Neural cell (in vitro differentiated cells): ENCODE data around the gene C9orf43. TPM values are rescaled to one million over a fixed set of nuclear protein-coding genes. Genes with fewer than 3 reads are reported as not detected.

Experiments
- H2AFZ ChIP-seq: fragments of 200-600, 300-800 bp; sonication (generic), shearing (Covaris generic); 2 replicates; pipeline ENCODE4 v1.6.0; 2014; ENCODE audit warnings: low read depth, mild to moderate bottlenecking, antibody characterized with exemption, low read length, moderate library complexity
- H3F3A ChIP-seq: fragments of 200-600 bp; shearing (Covaris generic); 2 replicates; pipeline ENCODE4 v1.6.1; 2016; ENCODE audit warnings: mild to moderate bottlenecking, moderate library complexity, mixed read lengths, antibody characterized with exemption, low read length; ENCODE audit not compliant: insufficient read depth, poor library complexity, severe bottlenecking
- H3K27ac ChIP-seq: fragments of 200-600, 300-800 bp; sonication (generic), shearing (Covaris generic); 2 replicates; pipeline ENCODE4 v1.5.1; 2014; ENCODE audit warnings: mild to moderate bottlenecking, low read length, moderate library complexity
- H3K27me3 ChIP-seq: fragments of 300-800, 200-600 bp; sonication (generic), shearing (Covaris generic); 2 replicates; pipeline ENCODE4 v1.6.0; 2014; ENCODE audit warnings: mild to moderate bottlenecking, low read depth, low read length, moderate library complexity; ENCODE audit not compliant: insufficient read depth
- H3K36me3 ChIP-seq: fragments of 300-800, 200-600 bp; sonication (generic), shearing (Covaris generic); 2 replicates; pipeline ENCODE4 v1.5.1; 2014; ENCODE audit warnings: mild to moderate bottlenecking, antibody characterized with exemption, low read length, moderate library complexity; ENCODE audit not compliant: insufficient read depth
- H3K4me2 ChIP-seq: fragments of 300-800, 200-600 bp; sonication (generic), shearing (Covaris generic); 2 replicates; pipeline ENCODE4 v1.6.0; 2014; ENCODE audit warnings: mild to moderate bottlenecking, low read length
- H3K4me3 ChIP-seq: fragments of 300-800, 200-600 bp; sonication (generic), shearing (Covaris generic); 2 replicates; pipeline ENCODE4 v1.5.1; 2014; ENCODE audit warnings: mild to moderate bottlenecking, low read length, moderate library complexity
- H3K79me2 ChIP-seq: fragments of 200-600 bp; shearing (Covaris generic); replicated peaks from 2 replicates; pipeline ENCODE4 v1.6.0; 2014; ENCODE audit warnings: mild to moderate bottlenecking, low read length, moderate library complexity; ENCODE audit not compliant: insufficient read depth
- H3K9ac ChIP-seq: fragments of 300-800, 200-600 bp; sonication (generic), shearing (Covaris generic); 2 replicates; pipeline ENCODE4 v1.6.1; 2016; ENCODE audit warnings: mild to moderate bottlenecking, low read length, mixed read lengths
- H3K9me2 ChIP-seq: fragments of 200-600 bp; shearing (Covaris generic); 2 replicates; pipeline ENCODE4 v1.6.1; 2016; ENCODE audit warnings: mild to moderate bottlenecking, low read length, mixed read lengths; ENCODE audit not compliant: insufficient read depth
- H3K9me3 ChIP-seq: fragments of 200-600, 300-800 bp; sonication (generic), shearing (Covaris generic); 2 replicates; pipeline ENCODE4 v1.6.1; 2016; ENCODE audit warnings: mild to moderate bottlenecking, mixed run types, low read length, moderate library complexity, mixed read lengths
- H4K20me1 ChIP-seq: fragments of 200-600 bp; shearing (Covaris generic); 2 replicates; pipeline ENCODE4 v1.6.1; 2016; ENCODE audit warnings: mild to moderate bottlenecking, mixed run types; ENCODE audit not compliant: insufficient read depth
- CTCF ChIP-seq: fragments of 450-650 bp; IDR thresholded peaks from 2 replicates; pipeline ENCODE4 v1.5.1; 2014; ENCODE audit warnings: antibody characterized with exemption, mild to moderate bottlenecking, moderate library complexity; ENCODE audit not compliant: poor library complexity, severe bottlenecking
- EP300 ChIP-seq: fragments of 450-650 bp; conservative IDR thresholded peaks from 2 replicates; pipeline ENCODE4 v1.6.1; 2014; ENCODE audit warnings: antibody characterized with exemption, mild to moderate bottlenecking, moderate library complexity; ENCODE audit not compliant: poor library complexity, severe bottlenecking
- EZH2 ChIP-seq: fragments of 200-600, 300-800 bp; shearing (Covaris generic), sonication (generic); IDR thresholded peaks from 2 replicates; pipeline ENCODE4 v1.6.1; 2014; ENCODE audit warnings: antibody characterized with exemption, low read length, borderline replicate concordance, mild to moderate bottlenecking; ENCODE audit not compliant: insufficient read depth, poor library complexity, severe bottlenecking
- MXI1 ChIP-seq: fragments of 450-650 bp; conservative IDR thresholded peaks from 2 replicates; pipeline ENCODE4 v1.6.1; 2014; ENCODE audit warnings: antibody characterized with exemption, mild to moderate bottlenecking; ENCODE audit not compliant: poor library complexity, severe bottlenecking
- POLR2AphosphoS5 ChIP-seq: IDR thresholded peaks from 2 replicates; pipeline ENCODE4 v1.6.1; 2012
- RAD21 ChIP-seq: fragments of 450-650 bp; conservative IDR thresholded peaks from 2 replicates; pipeline ENCODE4 v1.6.1; 2014; ENCODE audit warnings: antibody characterized with exemption, mild to moderate bottlenecking, moderate library complexity
- REST ChIP-seq: IDR thresholded peaks from 2 replicates; pipeline ENCODE4 v1.6.1; 2012; ENCODE audit warnings: borderline replicate concordance
- SMC3 ChIP-seq: fragments of 450-650 bp; conservative IDR thresholded peaks from 2 replicates; pipeline ENCODE4 v1.6.1; 2014; ENCODE audit warnings: antibody characterized with exemption, mild to moderate bottlenecking, moderate library complexity; ENCODE audit not compliant: poor library complexity
- TAF1 ChIP-seq: IDR thresholded peaks from 2 replicates; pipeline ENCODE4 v1.6.1; 2012; ENCODE audit warnings: low read depth
- polyA plus RNA-seq: library from polyadenylated mRNA; depleted of rRNA; stranded (reverse); fragments of >200 nt; gene quantifications from 2 replicates; pipeline ENCODE4 v1.2.3, GENCODE V29; 2014

Gene C9orf43
- polyA plus RNA-seq, 1 donor from 2014 or later, result 0.33 TPM

- H3K4me3 ChIP-seq, result no peak overlapping the region
- no peaks in the 10 kb centered on the region for H3K27me3 ChIP-seq
- no peaks in the 10 kb centered on the region for H3F3A ChIP-seq
- H2AFZ ChIP-seq, result no peak overlapping the region
- no peaks in the 10 kb centered on the region for H3K36me3 ChIP-seq
- H3K9ac ChIP-seq, result no peak overlapping the region
- H3K9me2 ChIP-seq, result no peaks in the 10 kb centered on the region
- TF ChIP-seq RAD21 (no peak), SMC3 (no peak), MXI1 (no peak), CTCF (no peak), EP300 (no peak), EZH2 (no peak), TAF1 (no peak), REST (no peak), POLR2AphosphoS5 (no peak)
- no peaks in the 10 kb centered on the region for H4K20me1 ChIP-seq
- H3K27ac ChIP-seq, result no peak overlapping the region
- no peaks in the 10 kb centered on the region for H3K9me3 ChIP-seq
- H3K4me2 ChIP-seq, result no peak overlapping the region
- H3K79me2 ChIP-seq, result no peaks in the 10 kb centered on the region
Measured at GRCh38 chr9:113454914-113455761, 44.6 kb downstream of the C9orf43 start.

GRCh38 chr9:113456235-113456634, 45.7 kb downstream of the C9orf43 start:
- Histone ChIP-seq H3K9ac (no peak overlapping the region), H3K9me3 (no peaks in the 10 kb centered on the region), H3K27me3 (no peaks in the 10 kb centered on the region), H4K20me1 (no peaks in the 10 kb centered on the region), H3K27ac (no peak overlapping the region), H2AFZ (no peak overlapping the region), H3K36me3 (no peaks in the 10 kb centered on the region), H3F3A (no peaks in the 10 kb centered on the region), H3K4me2 (no peak overlapping the region), H3K79me2 (no peaks in the 10 kb centered on the region), H3K4me3 (no peak overlapping the region), H3K9me2 (no peaks in the 10 kb centered on the region)
- TF ChIP-seq MXI1 (no peak), POLR2AphosphoS5 (no peak), TAF1 (no peak), RAD21 (no peak), EZH2 (no peak), CTCF (no peak), REST (no peak), SMC3 (no peak), EP300 (no peak)
